Measurements from ENCODE around the gene RTN3.
"Not testable (repeated sequence)": the region's sequence is repeated elsewhere in the genome, so short reads cannot be mapped to it uniquely, and the experiment has no call there.

The RTN3 gene

GRCh38 chr11:63681321-63682065 is at the start of gene RTN3:
RTN3 (plus strand) TSS chr11:63681500; CDS start chr11:63681637, 137 bp downstream.
- peak; percentile 98 for DNase-seq

- peak; percentile 44 for DNase-seq
Observed at GRCh38 chr11:63635762-63636465, 45.4 kb upstream of the RTN3 start.

- not testable (repeated sequence) for DNase-seq
Observed at GRCh38 chr11:63638436-63638835, 42.9 kb upstream of the RTN3 start.

GRCh38 chr11:63639199-63639832 is 42.0 kb upstream of the RTN3 start:
- no peak for DNase-seq

GRCh38 chr11:63641727-63642126 is 39.6 kb upstream of the RTN3 start:
- DNase-seq, result no peak

- no peak for DNase-seq
Observed at GRCh38 chr11:63643205-63643604, 38.1 kb upstream of the RTN3 start.

- DNase-seq, result no peak
Observed at GRCh38 chr11:63652671-63653070, 28.6 kb upstream of the RTN3 start.

GRCh38 chr11:63660972-63661371 is 20.3 kb upstream of the RTN3 start:
- no peak for DNase-seq

GRCh38 chr11:63663809-63664208 is 17.5 kb upstream of the RTN3 start:
- no peak for DNase-seq

- DNase-seq, result no peak
Observed at GRCh38 chr11:63666874-63667273, 14.4 kb upstream of the RTN3 start.

GRCh38 chr11:63667995-63668795 is 13.1 kb upstream of the RTN3 start:
- DNase-seq, result no peak

GRCh38 chr11:63670096-63670432 is 11.2 kb upstream of the RTN3 start:
- DNase-seq, result no peak

GRCh38 chr11:63670433-63671321 is 10.6 kb upstream of the RTN3 start:
- peak; percentile 13 for DNase-seq

GRCh38 chr11:63671322-63672155 is 9.8 kb upstream of the RTN3 start, which contains the start of gene ATL3:
ATL3 (minus strand) TSS chr11:63671376; CDS start chr11:63671335, 41 bp downstream.
- peak; percentile 97 for DNase-seq

- DNase-seq, result no peak
Observed at GRCh38 chr11:63672156-63672463, 9.2 kb upstream of the RTN3 start.

GRCh38 chr11:63672936-63673539 is 8.3 kb upstream of the RTN3 start:
- no peak for DNase-seq

- no peak for DNase-seq
Observed at GRCh38 chr11:63673579-63673978, 7.7 kb upstream of the RTN3 start.

- no peak for DNase-seq
Observed at GRCh38 chr11:63680834-63681320, 423 bp upstream of the RTN3 start.

- no peak for DNase-seq
Observed at GRCh38 chr11:63682066-63683021, 1.0 kb downstream of the RTN3 start.
